Motor neuron (in vitro differentiated cells): ENCODE data around the gene ARMC10. TPM values are rescaled to one million over a fixed set of nuclear protein-coding genes. Genes with fewer than 3 reads are reported as not detected.

ENCODE experiments used
- ATAC-seq, 8 experiments: fragments of 200-7000 bp; cut with Tn5 transposase; replicated peaks in 6 of 8; 2 replicates each; pipeline ENCODE4 v1.8.0; 2021; ENCODE audit warnings: mild to moderate bottlenecking in 8 of 8, moderate library complexity in 8 of 8
- H3K27ac ChIP-seq, 2 donors: fragments of 250-450 bp; sonication (Bioruptor Pico); 2 replicates each; pipeline ENCODE4 v1.9.0; 2021; ENCODE audit warnings: antibody characterized with exemption in 2 of 2, mild to moderate bottlenecking in 2 of 2, moderate library complexity in 1 of 2
- H3K4me1 ChIP-seq, 2 donors: fragments of 250-450 bp; sonication (Bioruptor Pico); replicated peaks in 1 of 2; 2 replicates each; pipeline ENCODE4 v1.6.1; 2021; ENCODE audit warnings: antibody characterized with exemption in 2 of 2, mild to moderate bottlenecking in 2 of 2, moderate library complexity in 1 of 2
- H3K4me3 ChIP-seq, 5 donors: fragments of 250-450 bp; sonication (Bioruptor Pico); 2 replicates each; pipeline ENCODE4 v1.9.0; 2021; ENCODE audit warnings: antibody characterized with exemption in 5 of 5, mild to moderate bottlenecking in 5 of 5, moderate library complexity in 4 of 5
- WGBS, 10 experiments: fragments of 450-650 bp; shearing (Covaris generic); methylation state at CpG; one replicate each; pipeline ENCODE4 v1.0.0; 2022; 5-methylcytosine and 5-hydroxymethylcytosine counted together
- in situ Hi-C, 9 experiments: fragments of 400-800 bp; cut with MboI; loops; one replicate each; pipeline ENCODE4 v1.15.0; 2021; ENCODE audit warnings: low sequenced_read_pairs in 9 of 9, low pct_unique_long_range_greater_than_20kb in 2 of 9; ENCODE audit not compliant: unreplicated experiment in 9 of 9
- total RNA-seq, 8 experiments: library from RNA; unstranded; fragments of 300-600 nt; gene quantifications; 2 replicates each; pipeline versions ENCODE4 v1.2.3 to v1.2.4, GENCODE V29; 2022

The ARMC10 gene
- total RNA-seq, 8 experiments from 2014 or later: 21.1 to 35.4 (median 25.9) TPM

DNA sequence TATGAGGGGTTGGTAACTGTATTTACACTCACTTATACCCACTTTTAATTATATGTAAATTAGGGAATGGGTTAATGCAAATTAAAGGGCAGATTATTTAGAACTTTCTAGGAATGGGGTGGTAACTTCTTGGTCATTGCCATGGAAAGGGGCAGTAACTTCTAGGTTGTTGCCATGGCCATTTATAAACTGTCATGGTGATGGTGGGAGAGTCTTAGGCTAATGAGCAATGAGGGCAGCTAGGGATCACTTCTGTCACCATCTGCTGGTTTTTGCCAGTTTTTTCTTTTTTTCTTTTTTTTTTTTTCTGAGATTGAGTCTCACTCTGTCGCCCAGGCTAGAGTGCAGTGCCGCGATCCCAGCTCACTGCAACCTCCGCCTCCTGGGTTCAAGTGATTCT, 40.8 kb downstream of the ARMC10 start:
- H3K27ac ChIP-seq: no peak overlapping the region
- in situ Hi-C loops: no loop called here

DNA sequence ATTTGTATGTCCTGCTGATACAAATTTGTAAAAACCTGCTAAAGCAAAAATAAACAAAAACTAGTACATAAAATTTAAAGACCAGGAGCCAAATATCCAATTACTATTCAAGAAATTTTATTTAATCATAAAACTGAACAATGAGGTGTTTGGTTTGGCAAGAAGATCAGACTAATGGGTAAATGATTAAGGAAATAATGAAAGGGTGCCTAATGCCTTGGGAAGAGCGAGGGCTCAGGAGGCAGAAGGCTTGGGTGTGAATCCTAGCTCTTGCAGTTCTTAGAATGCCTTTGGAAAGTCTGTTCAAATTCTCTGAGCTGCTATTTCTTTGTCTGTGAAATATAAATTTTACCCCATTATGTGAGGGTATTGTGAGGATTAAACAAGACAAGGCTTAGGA, 41.6 kb downstream of the ARMC10 start:
- in situ Hi-C loops: no loop called here
- no peak overlapping the region for H3K4me3 ChIP-seq
- ATAC-seq: no peak
- 86 to 100% (median 100%) methylated on average over 1 of the region's 1 CpG; no CpG with 5 or more reads in 2 of the 10 experiments for whole genome bisulfite sequencing, 10 experiments
- H3K27ac ChIP-seq: no peak overlapping the region
- peaks cover 5 to 6% of the 10 kb centered on the region in 2 donors for H3K4me1 ChIP-seq

More for the DNA sequence above, 40.8 kb downstream of the ARMC10 start:
- WGBS, 10 experiments: 80 to 100% (median 98%) methylated on average over 1 to 4 of the region's 4 CpGs; no CpG with 5 or more reads in 4 of the 10 experiments
- no peak overlapping the region for H3K4me3 ChIP-seq
- H3K4me1 ChIP-seq: peaks cover under 1 to 5% of the 10 kb centered on the region in 2 donors
- ATAC-seq: peak in 2 of 8 experiments; percentile 23 to 58

DNA sequence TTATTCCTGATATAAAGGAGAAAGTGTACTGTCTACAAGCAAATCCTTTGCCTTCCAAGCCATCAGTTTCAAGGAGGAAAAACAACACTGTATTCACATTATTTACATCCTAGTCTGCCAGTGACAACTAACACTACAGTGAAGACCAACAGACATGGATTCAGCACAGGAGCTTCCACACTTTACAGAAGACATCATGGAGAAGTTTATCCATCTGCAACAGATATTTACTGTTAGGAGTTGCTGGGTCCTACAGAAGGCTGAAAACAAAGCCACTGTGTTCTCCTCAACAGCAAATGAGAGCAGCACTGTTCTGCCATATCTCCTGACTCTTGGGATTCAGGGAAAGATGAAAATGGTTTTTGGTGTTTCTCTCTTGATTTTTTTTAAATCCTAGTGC, 42.1 kb downstream of the ARMC10 start:
- Histone ChIP-seq H3K4me1 (peaks cover 5 to 6% of the 10 kb centered on the region in 2 donors), H3K27ac (no peak overlapping the region), H3K4me3 (no peak overlapping the region)
- no peak for ATAC-seq
- in situ Hi-C loops: no loop called here

DNA sequence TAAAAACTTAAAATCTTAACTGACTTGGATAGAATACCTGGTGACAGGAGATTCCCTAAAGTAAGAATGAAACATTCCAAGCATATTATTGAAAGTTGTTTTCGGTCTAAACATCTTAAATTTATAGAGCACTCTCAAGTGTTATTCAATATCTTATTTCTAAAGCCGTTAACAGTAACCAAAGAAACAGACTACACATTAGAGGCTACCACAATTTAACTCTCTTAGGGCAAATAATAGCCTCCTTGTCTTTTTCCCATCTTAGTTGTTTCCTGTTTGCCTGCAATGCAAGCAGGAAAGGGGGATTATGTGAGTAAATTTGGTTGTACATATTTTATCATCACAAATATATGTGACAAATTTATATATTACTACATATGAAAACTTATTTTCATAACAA, 42.5 kb downstream of the ARMC10 start:
- Histone ChIP-seq H3K4me3 (no peak overlapping the region), H3K4me1 (peaks cover 5 to 6% of the 10 kb centered on the region in 2 donors), H3K27ac (no peak overlapping the region)
- 63 to 100% (median 88%) methylated on average over 1 to 2 of the region's 2 CpGs for WGBS, 10 experiments
- in situ Hi-C loops: no loop called here
- no peak for ATAC-seq

DNA sequence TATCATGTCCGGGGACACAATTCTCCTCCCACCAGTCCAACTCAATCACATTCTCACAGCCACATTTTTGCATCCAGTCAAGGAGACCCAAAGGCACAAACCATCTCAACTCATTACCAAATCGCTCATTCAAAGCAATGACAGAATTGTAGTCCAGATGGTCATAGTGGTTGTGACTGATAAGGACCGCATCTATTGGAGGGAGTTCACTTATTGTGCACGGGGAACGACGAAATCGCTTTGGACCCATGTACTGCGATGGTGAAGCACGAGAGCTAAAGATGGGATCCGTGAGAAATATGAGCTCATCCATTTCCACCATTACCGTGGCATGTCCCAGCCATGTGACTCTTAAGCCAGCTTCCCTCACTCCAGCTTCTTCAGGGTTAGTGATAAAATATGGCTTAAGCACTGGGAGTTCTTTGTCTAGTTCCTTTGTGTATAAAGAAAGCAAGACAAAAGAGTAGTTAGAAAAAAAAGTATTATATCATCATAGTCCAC, 44.9 kb downstream of the ARMC10 start:
- WGBS, 10 experiments: 79 to 100% (median 91%) methylated on average over 1 to 11 of the region's 11 CpGs; no CpG with 5 or more reads in 2 of the 10 experiments
- Histone ChIP-seq H3K27ac (no peak overlapping the region), H3K4me1 (peaks cover 5 to 6% of the 10 kb centered on the region in 2 donors), H3K4me3 (no peak overlapping the region)
- ATAC-seq: peak in 1 of 8 experiments; percentile 74
- in situ Hi-C loops: no loop called here

DNA sequence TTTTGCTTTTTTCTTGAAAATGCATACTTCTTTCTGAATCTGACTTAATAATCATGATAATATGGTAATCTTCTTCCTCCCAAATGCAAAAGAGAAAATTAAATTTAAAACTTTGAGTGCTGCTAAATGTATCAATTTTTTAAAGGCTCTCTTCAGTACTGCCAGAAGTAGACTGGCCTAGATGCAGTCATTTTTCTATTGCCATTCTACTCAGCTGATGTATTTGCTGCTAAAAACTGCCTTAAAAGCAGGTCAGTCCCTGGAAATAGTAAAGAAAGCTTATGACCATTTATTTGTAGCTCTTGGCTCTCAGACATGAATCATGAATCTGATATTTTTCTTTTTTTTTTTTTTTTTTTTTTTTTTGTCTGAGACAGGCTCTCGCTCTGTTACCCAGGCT, 45.4 kb downstream of the ARMC10 start:
- Histone ChIP-seq H3K4me3 (no peak overlapping the region), H3K4me1 (peaks cover 5 to 6% of the 10 kb centered on the region in 2 donors), H3K27ac (no peak overlapping the region)
- 100% methylated on average over 1 of the region's 1 CpG; no CpG with 5 or more reads in 6 of the 10 experiments for WGBS, 10 experiments
- peak in 2 of 8 experiments; percentile 14 to 53 for ATAC-seq
- in situ Hi-C loops: no loop called here

DNA sequence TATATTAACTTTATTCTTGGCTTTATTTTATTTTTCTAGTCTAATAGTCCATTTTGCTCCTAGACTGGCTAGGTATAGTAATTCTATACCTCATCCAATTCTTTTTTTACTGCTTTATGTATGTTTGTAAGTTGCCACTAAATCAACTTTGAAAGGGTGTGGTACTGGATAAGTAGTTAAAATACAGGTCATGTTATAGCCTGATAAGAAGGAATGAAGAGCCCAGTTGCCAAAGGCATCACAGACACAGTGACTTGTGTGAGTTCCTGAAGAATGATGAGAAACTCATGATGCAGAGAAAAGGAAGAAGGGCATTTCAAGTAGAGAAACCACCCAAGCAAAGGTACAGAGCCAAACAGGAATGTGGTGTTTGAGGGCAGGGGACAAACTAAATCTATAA, 46.7 kb downstream of the ARMC10 start:
- Histone ChIP-seq H3K27ac (no peak overlapping the region), H3K4me3 (no peak overlapping the region), H3K4me1 (peaks cover 5 to 6% of the 10 kb centered on the region in 2 donors)
- ATAC-seq: no peak
- in situ Hi-C loops: no loop called here

DNA sequence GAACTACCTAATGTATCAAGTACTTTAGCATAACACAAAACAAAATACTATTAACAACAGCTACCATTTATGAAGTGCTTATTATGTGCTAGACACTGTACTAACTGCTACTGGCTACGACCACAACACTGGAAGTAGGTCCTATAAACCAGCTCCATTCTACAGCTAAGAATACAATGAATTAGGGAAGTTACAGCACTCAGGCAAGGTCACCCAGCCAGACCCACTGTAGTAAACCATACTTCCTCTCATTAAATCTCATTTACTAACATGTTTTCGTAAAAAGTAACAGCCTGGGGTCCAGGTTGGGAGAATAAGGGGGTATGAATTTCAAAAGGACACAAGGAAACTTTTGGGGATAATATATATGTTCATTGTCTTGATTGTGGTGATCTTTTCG, 48.6 kb downstream of the ARMC10 start:
- Histone ChIP-seq H3K27ac (no peak overlapping the region), H3K4me1 (peaks cover 5 to 6% of the 10 kb centered on the region in 2 donors), H3K4me3 (no peak overlapping the region)
- ATAC-seq: no peak
- WGBS, 10 experiments: 0 to 94% (median 56%) methylated on average over 1 to 3 of the region's 3 CpGs; no CpG with 5 or more reads in 1 of the 10 experiments
- in situ Hi-C loops: no loop called here

DNA sequence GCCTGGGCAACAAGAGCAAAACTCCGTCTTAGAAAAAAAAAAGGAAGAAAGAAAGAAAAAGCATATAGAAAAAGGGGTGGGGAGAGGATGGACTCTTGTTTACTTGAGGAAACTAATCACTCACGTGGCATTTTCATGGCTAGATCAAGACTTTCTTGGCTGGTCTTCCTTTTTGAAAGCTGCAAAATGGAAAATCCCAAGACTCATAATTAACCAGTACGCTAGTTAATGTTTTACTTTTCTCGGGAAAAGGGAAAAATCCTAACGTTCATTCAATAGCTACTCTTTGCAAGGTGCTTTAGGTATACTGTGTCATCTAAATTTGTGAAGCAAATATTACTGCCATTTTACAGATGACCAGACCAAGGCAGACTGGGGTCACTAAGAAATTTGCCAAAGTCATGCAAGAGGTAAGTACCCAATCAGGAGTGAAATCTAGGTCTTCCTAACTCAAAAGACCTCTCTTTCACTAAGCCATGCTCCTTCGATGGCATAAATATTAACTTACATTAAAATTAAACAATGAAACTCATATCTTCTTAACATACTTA, 49.6 kb downstream of the ARMC10 start:
- peaks cover 5 to 9% of the 10 kb centered on the region in 2 donors for H3K4me1 ChIP-seq
- H3K27ac ChIP-seq: no peak overlapping the region
- H3K4me3 ChIP-seq: no peak overlapping the region
- ATAC-seq: no peak
- in situ Hi-C loops: no loop called here
- WGBS, 10 experiments: 0 to 100% (median 71%) methylated on average over 1 to 6 of the region's 6 CpGs

DNA sequence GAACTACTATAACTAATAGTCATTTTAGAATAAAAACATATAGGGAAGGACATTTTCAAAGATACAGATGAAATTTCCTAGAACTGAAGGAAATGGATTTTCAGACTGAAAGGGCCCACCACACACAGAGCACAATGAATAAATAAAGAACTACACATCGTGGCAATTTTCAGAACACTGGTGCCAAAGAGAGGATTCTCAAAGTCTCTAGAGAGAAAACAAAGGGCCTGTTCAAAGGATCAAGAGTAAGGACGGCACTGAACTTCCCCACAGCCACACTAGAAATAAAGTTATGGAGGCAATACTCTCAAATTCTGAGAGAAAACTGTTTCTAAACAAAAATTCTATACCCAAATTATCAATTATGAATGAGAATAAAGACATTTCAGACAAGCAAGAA, 52.1 kb downstream of the ARMC10 start:
- H3K4me3 ChIP-seq: no peak overlapping the region
- no peak overlapping the region for H3K27ac ChIP-seq
- peaks cover 3 to 7% of the 10 kb centered on the region in 2 donors for H3K4me1 ChIP-seq
- ATAC-seq: no peak
- in situ Hi-C loops: no loop called here
- 70 to 100% (median 83%) methylated on average over 1 to 2 of the region's 2 CpGs; no CpG with 5 or more reads in 1 of the 10 experiments for whole genome bisulfite sequencing, 10 experiments

DNA sequence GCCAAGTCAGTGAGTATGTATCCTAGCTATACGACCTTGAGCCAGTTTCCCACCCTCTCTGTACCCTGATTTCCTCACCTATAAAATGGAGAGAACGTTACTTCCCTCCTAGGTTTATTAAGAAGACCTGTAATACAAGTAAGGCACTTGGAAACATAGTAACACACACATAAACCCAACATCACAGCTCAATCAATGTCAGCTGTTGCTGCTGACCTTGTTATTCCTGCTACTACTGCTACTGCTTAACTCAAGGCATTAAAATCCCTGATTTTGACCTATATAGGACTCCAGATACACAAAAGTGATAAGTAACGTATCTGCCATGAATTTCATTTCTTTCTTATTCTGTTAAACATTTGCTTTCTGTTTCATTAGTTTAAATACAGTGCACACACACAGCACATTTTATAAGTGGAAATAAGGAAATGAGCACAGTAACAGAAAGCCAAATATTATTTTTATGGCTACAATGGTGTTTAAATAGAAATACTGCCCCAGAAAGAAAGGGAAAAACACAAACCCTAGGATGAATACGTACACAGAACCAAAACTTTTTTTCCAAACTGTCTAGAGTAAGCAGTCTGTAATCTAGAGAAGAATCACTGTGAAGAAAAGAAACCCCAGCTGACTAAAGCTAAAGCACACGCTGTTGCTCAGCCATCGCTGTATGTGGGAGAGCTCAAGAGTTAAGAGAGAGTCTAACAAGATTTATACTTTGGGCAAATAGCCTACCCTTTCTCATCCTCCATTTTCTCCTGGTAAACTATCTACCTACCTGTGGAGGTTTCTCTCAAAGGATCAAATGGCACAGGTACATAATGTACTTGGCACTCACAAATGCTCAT, 55.0 kb downstream of the ARMC10 start:
- Histone ChIP-seq H3K4me1 (peaks cover 8 to 9% of the 10 kb centered on the region in 2 donors), H3K4me3 (no peak overlapping the region), H3K27ac (no peak overlapping the region)
- in situ Hi-C loops: no loop called here
- ATAC-seq: peak in 2 of 8 experiments; percentile 26 to 48
- 75 to 97% (median 82%) methylated on average over 3 to 6 of the region's 6 CpGs for WGBS, 10 experiments

DNA sequence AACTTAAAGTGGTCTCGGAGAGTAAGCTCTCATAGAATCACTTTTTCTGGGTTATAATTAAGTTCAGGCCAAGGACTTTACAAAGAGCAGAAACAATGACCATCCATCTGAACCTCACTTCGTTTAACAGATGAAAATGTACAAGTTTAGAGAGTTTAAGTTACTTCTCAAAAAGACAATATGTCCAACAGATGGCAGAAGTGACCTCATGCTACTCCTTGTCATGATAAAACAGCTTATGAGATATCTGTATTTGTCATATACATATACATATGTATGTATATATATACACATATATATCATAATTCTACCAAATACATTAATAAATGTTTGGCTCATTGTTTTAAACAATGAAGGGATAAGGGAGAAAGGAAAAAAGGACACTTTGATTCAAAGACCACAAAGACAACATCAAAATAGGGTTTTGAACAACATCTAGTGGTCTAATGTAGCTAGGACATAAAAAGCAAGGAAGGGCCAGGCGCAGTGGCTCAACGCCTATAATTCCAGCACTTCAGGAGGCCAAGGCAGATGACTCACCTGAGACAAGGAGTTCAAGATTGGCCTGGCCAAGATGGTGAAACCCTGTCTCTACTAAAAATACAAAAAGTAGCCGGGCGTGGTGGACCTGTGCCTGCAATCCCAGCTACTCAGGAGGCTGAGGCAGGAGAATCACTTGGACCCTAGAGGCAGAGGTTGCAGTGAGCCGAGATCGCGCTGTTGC, 56.1 kb downstream of the ARMC10 start:
- H3K4me1 ChIP-seq: peaks cover 12 to 13% of the 10 kb centered on the region in 2 donors
- ATAC-seq: no peak
- H3K27ac ChIP-seq: no peak overlapping the region
- no peak overlapping the region for H3K4me3 ChIP-seq
- WGBS, 10 experiments: 50 to 100% (median 83%) methylated on average over 1 to 9 of the region's 9 CpGs; no CpG with 5 or more reads in 1 of the 10 experiments
- in situ Hi-C loops: no loop called here
